BE2C (cell line): ENCODE measurements around the gene TNFSF13B.

Experiments used
- DNase-seq: peaks from one replicate; pipeline ENCODE4 v3.0.0-alpha.2; 2020
- H3K27me3 ChIP-seq: fragments of 250-450 bp; sonication (Bioruptor Pico); 2 replicates; pipeline ENCODE4 v1.5.1; 2020; ENCODE audit warnings: mild to moderate bottlenecking
- H3K36me3 ChIP-seq: fragments of 250-450 bp; sonication (Bioruptor Pico); 2 replicates; pipeline ENCODE4 v1.5.1; 2020; ENCODE audit warnings: mild to moderate bottlenecking
- H3K4me1 ChIP-seq: fragments of 250-450 bp; sonication (Bioruptor Pico); 2 replicates; pipeline ENCODE4 v1.5.1; 2020
- H3K4me3 ChIP-seq: 2 replicates; pipeline ENCODE4 v1.5.1; 2011; ENCODE audit warnings: low read depth, low read length
- H3K9me3 ChIP-seq: fragments of 250-450 bp; sonication (Bioruptor Pico); 2 replicates; pipeline ENCODE4 v1.5.1; 2020
- TF ChIP-seq, protein P1 (sequence below): IDR thresholded peaks from 2 replicates; pipeline ENCODE4 v1.5.1; 2012; ENCODE audit warnings: mild to moderate bottlenecking, low read depth, low read length

The TNFSF13B gene

DNA sequence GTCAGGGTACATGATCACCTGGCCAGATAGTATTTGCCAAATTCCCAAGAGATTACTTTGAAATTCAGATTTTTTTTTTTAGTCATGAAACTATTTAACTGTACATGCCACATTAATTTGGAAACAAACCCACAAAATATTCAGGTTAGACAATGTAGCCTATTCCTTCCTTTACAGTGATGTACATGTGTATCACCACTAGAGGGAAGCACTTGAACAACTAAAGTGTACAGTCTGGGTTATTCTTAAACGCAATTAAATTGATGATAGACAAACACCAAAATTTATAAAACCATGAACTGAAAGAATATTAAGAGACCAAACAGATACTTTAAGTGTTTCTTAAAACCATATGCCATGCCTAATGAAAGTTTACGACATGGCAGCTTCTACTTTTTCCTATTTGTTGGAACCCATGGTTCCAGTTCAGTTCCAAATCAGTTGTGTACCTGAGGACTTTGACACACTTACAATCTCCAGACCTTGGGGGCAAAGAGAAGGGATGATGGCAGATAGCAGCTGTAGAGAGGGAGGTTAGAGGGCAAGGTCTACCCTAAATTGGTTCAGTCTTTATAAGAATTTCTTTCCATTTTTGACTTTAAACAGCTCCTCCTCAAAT, 52.8 kb downstream of the TNFSF13B start:
- no peak overlapping the region for H3K4me3 ChIP-seq
- no peaks in the 10 kb centered on the region for H3K36me3 ChIP-seq
- no peaks in the 10 kb centered on the region for H3K4me1 ChIP-seq
- no peaks in the 10 kb centered on the region for H3K9me3 ChIP-seq
- TF ChIP-seq, protein P1, sequence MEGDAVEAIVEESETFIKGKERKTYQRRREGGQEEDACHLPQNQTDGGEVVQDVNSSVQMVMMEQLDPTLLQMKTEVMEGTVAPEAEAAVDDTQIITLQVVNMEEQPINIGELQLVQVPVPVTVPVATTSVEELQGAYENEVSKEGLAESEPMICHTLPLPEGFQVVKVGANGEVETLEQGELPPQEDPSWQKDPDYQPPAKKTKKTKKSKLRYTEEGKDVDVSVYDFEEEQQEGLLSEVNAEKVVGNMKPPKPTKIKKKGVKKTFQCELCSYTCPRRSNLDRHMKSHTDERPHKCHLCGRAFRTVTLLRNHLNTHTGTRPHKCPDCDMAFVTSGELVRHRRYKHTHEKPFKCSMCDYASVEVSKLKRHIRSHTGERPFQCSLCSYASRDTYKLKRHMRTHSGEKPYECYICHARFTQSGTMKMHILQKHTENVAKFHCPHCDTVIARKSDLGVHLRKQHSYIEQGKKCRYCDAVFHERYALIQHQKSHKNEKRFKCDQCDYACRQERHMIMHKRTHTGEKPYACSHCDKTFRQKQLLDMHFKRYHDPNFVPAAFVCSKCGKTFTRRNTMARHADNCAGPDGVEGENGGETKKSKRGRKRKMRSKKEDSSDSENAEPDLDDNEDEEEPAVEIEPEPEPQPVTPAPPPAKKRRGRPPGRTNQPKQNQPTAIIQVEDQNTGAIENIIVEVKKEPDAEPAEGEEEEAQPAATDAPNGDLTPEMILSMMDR, result peak; percentile 66
- DNase-seq, result no peak
- peaks cover 62% of the 10 kb centered on the region for H3K27me3 ChIP-seq

DNA sequence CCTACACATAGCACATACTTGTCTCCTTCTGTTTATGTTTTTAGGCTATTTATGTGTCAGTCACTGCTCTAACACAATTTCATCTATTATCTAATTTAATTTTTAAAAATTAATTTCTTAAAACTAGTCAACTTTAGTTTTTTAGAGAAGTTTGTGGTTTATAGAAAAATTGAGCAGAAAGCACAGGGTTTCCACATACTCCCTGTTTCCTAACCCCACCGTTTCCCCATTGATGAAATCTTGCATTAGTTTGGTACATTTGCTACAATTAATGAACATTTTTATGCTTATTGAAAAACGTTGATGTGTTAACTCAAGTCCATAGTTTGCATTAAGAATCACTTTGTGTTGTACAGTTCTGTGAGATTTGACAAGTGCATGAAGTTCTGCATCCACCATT, 53.5 kb downstream of the TNFSF13B start:
- DNase-seq, result no peak
- Histone ChIP-seq H3K9me3 (no peaks in the 10 kb centered on the region), H3K36me3 (no peaks in the 10 kb centered on the region), H3K27me3 (peaks cover 60% of the 10 kb centered on the region), H3K4me1 (no peaks in the 10 kb centered on the region), H3K4me3 (no peak overlapping the region)
- TF ChIP-seq, protein P1, result no peak

DNA sequence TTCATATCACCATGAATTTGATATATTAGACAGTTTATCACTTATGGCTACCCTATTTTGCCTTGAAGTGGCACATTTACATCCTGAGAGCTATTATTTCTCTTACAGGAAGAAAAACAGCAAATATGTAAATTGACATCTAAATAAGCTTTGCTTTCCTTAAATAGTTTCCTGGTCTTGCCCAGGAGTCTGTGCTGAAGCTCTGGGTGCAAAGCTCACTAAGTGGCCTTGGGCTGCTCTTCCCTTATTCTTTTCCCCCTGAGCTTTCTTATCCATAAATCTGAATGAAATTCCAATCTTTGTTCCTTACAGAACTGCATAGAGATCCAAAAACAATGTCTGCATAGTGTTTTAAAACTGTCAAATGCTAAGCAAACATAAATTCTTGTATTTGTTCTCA, 56.3 kb downstream of the TNFSF13B start:
- H3K4me1 ChIP-seq, result no peaks in the 10 kb centered on the region
- no peak for DNase-seq
- H3K4me3 ChIP-seq, result no peak overlapping the region
- peaks cover 71% of the 10 kb centered on the region for H3K27me3 ChIP-seq
- no peaks in the 10 kb centered on the region for H3K36me3 ChIP-seq
- TF ChIP-seq, protein P1, result no peak
- no peaks in the 10 kb centered on the region for H3K9me3 ChIP-seq

DNA sequence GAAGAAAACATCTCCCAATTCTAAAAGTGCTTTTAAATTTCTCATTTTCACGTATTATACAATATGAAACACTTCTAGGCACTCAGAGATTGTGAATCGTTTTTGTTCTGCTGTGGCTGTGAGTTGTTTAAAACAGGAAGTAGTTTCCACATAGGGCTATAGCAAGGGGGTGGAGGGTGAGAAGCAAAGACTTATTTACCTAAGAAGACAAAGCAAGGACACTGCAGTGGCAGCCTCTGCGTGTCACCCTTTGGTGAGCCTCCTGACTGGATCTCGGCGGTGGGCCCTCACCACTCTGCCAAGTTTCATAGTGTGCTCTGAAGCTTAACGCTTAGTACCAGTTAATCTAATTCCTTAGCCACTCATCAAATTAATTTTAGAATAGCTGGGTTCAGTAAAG, 56.8 kb downstream of the TNFSF13B start:
- Histone ChIP-seq H3K4me3 (no peak overlapping the region), H3K4me1 (no peaks in the 10 kb centered on the region), H3K36me3 (no peaks in the 10 kb centered on the region), H3K9me3 (no peaks in the 10 kb centered on the region), H3K27me3 (peaks cover 72% of the 10 kb centered on the region)
- DNase-seq, result no peak
- TF ChIP-seq, protein P1, result no peak

DNA sequence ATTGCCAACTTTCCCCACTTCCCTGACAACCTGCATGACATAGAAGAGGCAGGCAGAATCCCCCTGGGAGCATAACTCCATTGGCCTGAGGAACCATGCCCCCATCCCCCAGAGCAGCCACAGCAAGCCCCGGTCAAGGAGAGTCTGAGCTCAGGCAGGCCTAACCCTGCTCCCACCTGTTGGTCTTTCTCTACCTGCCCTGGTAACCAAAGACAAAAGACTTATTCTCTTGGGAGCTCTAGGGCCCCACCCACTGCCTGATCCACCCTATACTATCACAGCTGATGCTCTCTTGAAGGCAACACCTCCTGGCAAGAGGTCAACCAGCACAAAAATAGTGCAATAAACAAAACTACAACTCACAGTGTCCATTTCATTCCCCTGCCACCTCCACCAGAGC, 59.3 kb downstream of the TNFSF13B start:
- Histone ChIP-seq H3K9me3 (no peaks in the 10 kb centered on the region), H3K27me3 (peaks cover 65% of the 10 kb centered on the region), H3K4me3 (no peak overlapping the region), H3K36me3 (no peaks in the 10 kb centered on the region), H3K4me1 (no peaks in the 10 kb centered on the region)
- no peak for DNase-seq
- TF ChIP-seq, protein P1, result no peak

DNA sequence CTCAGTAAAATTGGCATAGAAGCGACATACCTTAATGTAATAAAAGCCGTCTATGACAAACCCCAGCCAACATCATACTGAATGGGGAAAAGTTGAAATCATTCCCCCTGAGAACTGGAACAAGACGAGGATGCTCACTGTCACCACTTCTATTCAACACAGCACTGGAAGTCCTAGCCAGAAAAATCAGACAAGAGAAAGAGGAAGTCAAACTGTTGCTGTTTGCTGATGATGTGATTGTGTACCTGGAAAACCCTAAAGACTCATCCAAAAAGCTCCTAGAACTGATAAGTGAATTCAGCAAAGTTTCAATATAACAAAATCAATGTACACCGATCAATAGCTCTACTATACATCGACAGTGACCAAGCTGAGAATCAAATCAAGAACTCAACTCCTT, 63.3 kb downstream of the TNFSF13B start:
- Histone ChIP-seq H3K4me1 (no peaks in the 10 kb centered on the region), H3K9me3 (no peaks in the 10 kb centered on the region), H3K27me3 (peaks cover 59% of the 10 kb centered on the region), H3K4me3 (no peak overlapping the region), H3K36me3 (no peaks in the 10 kb centered on the region)
- no peak for DNase-seq
- TF ChIP-seq, protein P1, result no peak
